Stomach (tissue), 9 donors: Measurements from ENCODE around the gene SLC13A5. TPM values are rescaled to one million over a fixed set of nuclear protein-coding genes. Genes with fewer than 3 reads are reported as not detected.

Experiments
- DNase-seq, 2 donors: peaks; one replicate each; pipeline versions ENCODE4 v3.0.0 to v3.0.0-alpha.2; 2013 to 2019
- H3K27ac ChIP-seq, 5 donors: fragments of 200-600 bp in 4 of 5; sonication (generic) in 4 of 5; one replicate each; pipeline ENCODE4 v1.5.1; 2013 to 2019; ENCODE audit warnings: mild to moderate bottlenecking in 1 of 5, moderate library complexity in 1 of 5
- H3K27me3 ChIP-seq, 3 donors: fragments of 200-600 bp; sonication (generic); one replicate each; pipeline ENCODE4 v1.5.1; 2017 to 2019; ENCODE audit warnings: mixed run types in 1 of 3
- H3K36me3 ChIP-seq, 4 donors: fragments of 200-600 bp; sonication (generic); 1 replicate in 3 of 4; 2 replicates in 1 of 4; pipeline ENCODE4 v1.5.1; 2016 to 2019
- H3K4me1 ChIP-seq, 4 donors: fragments of 200-600 bp; sonication (generic); one replicate each; pipeline ENCODE4 v1.5.1; 2016 to 2019
- H3K4me3 ChIP-seq, 4 donors: fragments of 200-600 bp; sonication (generic) in 3 of 4; one replicate each; pipeline ENCODE4 v1.5.1; 2016 to 2019; ENCODE audit warnings: mild to moderate bottlenecking in 1 of 4
- H3K9me3 ChIP-seq, 4 donors: fragments of 200-600 bp; sonication (generic); one replicate each; pipeline ENCODE4 v1.5.1; 2016 to 2019
- CTCF ChIP-seq, 7 experiments: fragments of 450-650 bp in 4 of 7; fragments of 200-600 bp in 3 of 7; sonication (generic) in 3 of 7; IDR thresholded peaks; one replicate each; pipeline ENCODE4 v1.5.1; 2016 to 2019; ENCODE audit warnings: antibody characterized with exemption in 7 of 7, control low read depth in 2 of 7, mild to moderate bottlenecking in 1 of 7
- EP300 ChIP-seq: sonication (generic); formaldehyde crosslinking; IDR thresholded peaks from one replicate; pipeline ENCODE4 v1.6.1; 2017; ENCODE audit warnings: antibody characterized with exemption
- POLR2A ChIP-seq, 4 donors: fragments of 450-650 bp; IDR thresholded peaks; one replicate each; pipeline ENCODE4 v1.6.1; 2016; ENCODE audit warnings: antibody characterized with exemption in 4 of 4, control low read depth in 2 of 4, mild to moderate bottlenecking in 1 of 4, moderate library complexity in 1 of 4
- POLR2AphosphoS5 ChIP-seq, 3 donors: sonication (generic); formaldehyde crosslinking; IDR thresholded peaks; one replicate each; pipeline ENCODE4 v1.6.1; 2016; ENCODE audit warnings: antibody characterized with exemption in 3 of 3
- WGBS, 5 donors: extraction: QIAGEN DNeasy Blood & Tissue Kit in 3 of 5; methylation state at CpG; one replicate each; pipeline versions ENCODE4 v1.1.5 to v1.1.7; 2013 to 2018; 5-methylcytosine and 5-hydroxymethylcytosine counted together
- intact Hi-C: fragments of 100-400 bp; cut with DNase I; formaldehyde crosslinking; loops from one replicate; pipeline ENCODE4 v1.15.1; 2023; ENCODE audit warnings: low total_unique reads
- polyA plus RNA-seq, 3 donors: library from polyadenylated mRNA; stranded (reverse); fragments of 200-250 nt; gene quantifications; one replicate each; pipeline ENCODE4 v1.2.3, GENCODE V29; 2013
- total RNA-seq, 5 donors: library from RNA; depleted of rRNA; stranded (reverse); fragments of >200 nt; gene quantifications; one replicate each; pipeline versions ENCODE4 v1.1.0 to v1.2.3, GENCODE V29; 2014 to 2016
- donor health status: healthy with polysubstance abuse.
- donor health status: Bipolar disorder and iron deficiency.
- donor health status: healthy.

The SLC13A5 gene
- total and polyA plus RNA-seq, 8 donors, result 3.1 TPM; not detected in 7

GRCh38 chr17:6713918-6714271 lies 726 bp upstream of the SLC13A5 start:
- Histone ChIP-seq H3K27me3 (peaks cover 0 to 63% (median 27%) of the 10 kb centered on the region in 3 donors), H3K4me1 (peaks cover 12 to 25% (median 23%) of the 10 kb centered on the region in 4 donors), H3K4me3 (peak overlapping the region; percentile 14 to 45 (median 24)), H3K27ac (no peak overlapping the region), H3K9me3 (peaks cover 0 to 21% (median 9%) of the 10 kb centered on the region in 4 donors), H3K36me3 (no peaks in the 10 kb centered on the region)
- WGBS, 5 donors, result 7 to 18% (median 8%) methylated on average over 14 to 29 of the region's 29 CpGs
- intact Hi-C loops, result no loop called here
- DNase-seq, result no peak
- no peak for TF ChIP-seq POLR2A (IDR thresholded peaks at IDR 0.05)
- TF ChIP-seq POLR2AphosphoS5 (IDR thresholded peaks at IDR 0.05), result no peak
- TF ChIP-seq CTCF (IDR thresholded peaks at IDR 0.05), result no peak
- TF ChIP-seq EP300, result no peak

GRCh38 chr17:6712854-6713129 lies 377 bp downstream of the SLC13A5 start:
- intact Hi-C loops, result no loop called here
- no peaks in the 10 kb centered on the region for H3K36me3 ChIP-seq
- H3K27me3 ChIP-seq, result peaks cover 0 to 72% (median 27%) of the 10 kb centered on the region in 3 donors
- H3K4me3 ChIP-seq, result peak overlapping the region in 3 of 4 donors; percentile 14 to 45 (median 30)
- 13 to 31% (median 20%) methylated on average over 7 to 14 of the region's 14 CpGs for WGBS, 5 donors
- H3K27ac ChIP-seq, result no peak overlapping the region
- H3K4me1 ChIP-seq, result peaks cover 12 to 25% (median 23%) of the 10 kb centered on the region in 4 donors
- peaks cover 0 to 19% (median 9%) of the 10 kb centered on the region in 4 donors for H3K9me3 ChIP-seq
- DNase-seq, result no peak
- TF ChIP-seq CTCF (IDR thresholded peaks at IDR 0.05) (no peak), POLR2A (IDR thresholded peaks at IDR 0.05) (no peak), POLR2AphosphoS5 (IDR thresholded peaks at IDR 0.05) (no peak), EP300 (no peak)

GRCh38 chr17:6712058-6712853 lies 913 bp downstream of the SLC13A5 start:
- peak in 1 of 2 donors; percentile 40 for DNase-seq
- TF ChIP-seq POLR2AphosphoS5 (IDR thresholded peaks at IDR 0.05) (no peak), EP300 (no peak), CTCF (IDR thresholded peaks at IDR 0.05) (no peak), POLR2A (IDR thresholded peaks at IDR 0.05) (no peak)
- no peaks in the 10 kb centered on the region for H3K36me3 ChIP-seq
- peaks cover 0 to 76% (median 27%) of the 10 kb centered on the region in 3 donors for H3K27me3 ChIP-seq
- H3K27ac ChIP-seq, result no peak overlapping the region
- H3K4me1 ChIP-seq, result peaks cover 12 to 25% (median 23%) of the 10 kb centered on the region in 4 donors
- WGBS, 5 donors, result 25 to 32% (median 29%) methylated on average over 11 of the region's 11 CpGs
- peak overlapping the region in 1 of 4 donors; percentile 45 for H3K4me3 ChIP-seq
- intact Hi-C loops, result no loop called here
- peaks cover 0 to 17% (median 9%) of the 10 kb centered on the region in 4 donors for H3K9me3 ChIP-seq

GRCh38 chr17:6711681-6712057 lies 1.5 kb downstream of the SLC13A5 start:
- peaks cover 0 to 17% (median 9%) of the 10 kb centered on the region in 4 donors for H3K9me3 ChIP-seq
- peaks cover 0 to 82% (median 27%) of the 10 kb centered on the region in 3 donors for H3K27me3 ChIP-seq
- H3K36me3 ChIP-seq, result no peaks in the 10 kb centered on the region
- no peak overlapping the region for H3K27ac ChIP-seq
- 42 to 61% (median 53%) methylated on average over 2 of the region's 2 CpGs for WGBS, 5 donors
- H3K4me3 ChIP-seq, result no peak overlapping the region
- intact Hi-C loops, result no loop called here
- H3K4me1 ChIP-seq, result peaks cover 12 to 25% (median 23%) of the 10 kb centered on the region in 4 donors
- TF ChIP-seq EP300 (no peak), POLR2AphosphoS5 (IDR thresholded peaks at IDR 0.05) (no peak), CTCF (IDR thresholded peaks at IDR 0.05) (no peak), POLR2A (IDR thresholded peaks at IDR 0.05) (no peak)
- no peak for DNase-seq
